GM18867 (cell line): Measurements from ENCODE around the gene TPRKB.
A peak's percentile ranks its signal among the peaks of the same experiment; 100 is the strongest.
"Not testable (repeated sequence)": the region's sequence is repeated elsewhere in the genome, so short reads cannot be mapped to it uniquely, and the experiment has no call there.

ENCODE experiments used
- ATAC-seq: cut with Tn5 transposase; IDR thresholded peaks from one replicate; pipeline ENCODE4 v1.9.1; 2021; ENCODE audit warnings: mild to moderate bottlenecking, moderate library complexity; ENCODE audit not compliant: unreplicated experiment

The TPRKB gene

GRCh38 chr2:73736855-73737779 is at the start of gene TPRKB:
Gene TPRKB (minus strand): TSS chr2:73737345. CDS start chr2:73734569, 2,776 bp downstream.
- peak; percentile 94 for ATAC-seq

- not testable (repeated sequence) for ATAC-seq
These were observed 46.7 kb upstream of the TPRKB start, which contains the start of gene C2orf78 for GRCh38 chr2:73783883-73784282. Gene C2orf78 (plus strand): TSS chr2:73784183. CDS start chr2:73784310, 127 bp downstream.

GRCh38 chr2:73783402-73783801 is 46.3 kb upstream of the TPRKB start:
- not testable (repeated sequence) for ATAC-seq

- no peak for ATAC-seq
These were observed 43.1 kb upstream of the TPRKB start for GRCh38 chr2:73780237-73780582.

- ATAC-seq = peak; percentile 99
These were observed 42.5 kb upstream of the TPRKB start, which contains the start of gene DUSP11 for GRCh38 chr2:73779467-73780236. Gene DUSP11 (minus strand): TSS chr2:73780103. CDS start chr2:73779974, 129 bp downstream.

- not testable (repeated sequence) for ATAC-seq
These were observed 41.8 kb upstream of the TPRKB start for GRCh38 chr2:73778867-73779466.

- ATAC-seq = no peak
These were observed 39.8 kb upstream of the TPRKB start for GRCh38 chr2:73776869-73777519.

GRCh38 chr2:73776381-73776780 is 39.2 kb upstream of the TPRKB start:
- no peak for ATAC-seq

GRCh38 chr2:73772819-73773218 is 35.7 kb upstream of the TPRKB start:
- ATAC-seq = no peak

GRCh38 chr2:73770725-73771124 is 33.6 kb upstream of the TPRKB start:
- no peak for ATAC-seq

GRCh38 chr2:73766994-73767393 is 29.8 kb upstream of the TPRKB start:
- ATAC-seq = no peak

- no peak for ATAC-seq
These were observed 29.2 kb upstream of the TPRKB start for GRCh38 chr2:73766349-73766748.

GRCh38 chr2:73764945-73765344 is 27.8 kb upstream of the TPRKB start:
- no peak for ATAC-seq

GRCh38 chr2:73762571-73762970 is 25.4 kb upstream of the TPRKB start:
- no peak for ATAC-seq

GRCh38 chr2:73759904-73760303 is 22.8 kb upstream of the TPRKB start:
- ATAC-seq = no peak

- no peak for ATAC-seq
These were observed 22.2 kb upstream of the TPRKB start for GRCh38 chr2:73759285-73759764.

- ATAC-seq = not testable (repeated sequence)
These were observed 17.2 kb upstream of the TPRKB start for GRCh38 chr2:73754332-73754731.

GRCh38 chr2:73749314-73749713 is 12.2 kb upstream of the TPRKB start:
- no peak for ATAC-seq

- no peak for ATAC-seq
These were observed 9.7 kb upstream of the TPRKB start for GRCh38 chr2:73746877-73747208.

- no peak for ATAC-seq
These were observed 9.1 kb upstream of the TPRKB start for GRCh38 chr2:73746015-73746876.
